Smooth muscle cell (in vitro differentiated cells): ENCODE results near the gene SLC12A3. TPM values are rescaled to one million over a fixed set of nuclear protein-coding genes. Genes with fewer than 3 reads are reported as not detected.

Experiments
- DNase-seq: peaks from one replicate; lab custom pipeline; 2025; ENCODE audit not compliant: unreplicated experiment; lab: John Stamatoyannopoulos, UW
- H2AFZ ChIP-seq: fragments of 200-600 bp; sonication (generic); 2 replicates; pipeline ENCODE4 v1.6.0; 2016; ENCODE audit warnings: antibody characterized with exemption, low read depth, mild to moderate bottlenecking
- H3F3A ChIP-seq: fragments of 200-600 bp; sonication (generic); 2 replicates; pipeline ENCODE4 v1.6.0; 2017; ENCODE audit warnings: antibody characterized with exemption, low read depth
- H3K27ac ChIP-seq: fragments of 200-600 bp; sonication (generic); 2 replicates; pipeline ENCODE4 v1.5.1; 2016; ENCODE audit warnings: low read depth, mild to moderate bottlenecking
- H3K27me3 ChIP-seq: fragments of 200-600 bp; sonication (generic); 2 replicates; pipeline ENCODE4 v1.6.1; 2016; ENCODE audit warnings: low read depth, mild to moderate bottlenecking
- H3K36me3 ChIP-seq: fragments of 200-600 bp; sonication (generic); 2 replicates; pipeline ENCODE4 v1.5.1; 2016; ENCODE audit warnings: low read depth
- H3K4me1 ChIP-seq: fragments of 200-600 bp; sonication (generic); 2 replicates; pipeline ENCODE4 v1.5.1; 2016; ENCODE audit warnings: low read depth
- H3K4me2 ChIP-seq: fragments of 200-600 bp; sonication (generic); 2 replicates; pipeline ENCODE4 v1.6.0; 2016; ENCODE audit warnings: mild to moderate bottlenecking
- H3K4me3 ChIP-seq: fragments of 200-600 bp; sonication (generic); 2 replicates; pipeline ENCODE4 v1.5.1; 2016; ENCODE audit warnings: mild to moderate bottlenecking
- H3K79me2 ChIP-seq: fragments of 200-600 bp; sonication (generic); 2 replicates; pipeline ENCODE4 v1.6.0; 2016; ENCODE audit warnings: low read depth, mild to moderate bottlenecking
- H3K9ac ChIP-seq: fragments of 200-600 bp; sonication (generic); 2 replicates; pipeline ENCODE4 v1.6.0; 2016; ENCODE audit warnings: low read depth
- H3K9me3 ChIP-seq: fragments of 200-600 bp; sonication (generic); replicated peaks from 2 replicates; pipeline ENCODE4 v1.5.1; 2016; ENCODE audit warnings: low read depth
- H4K20me1 ChIP-seq: fragments of 200-600 bp; sonication (generic); 2 replicates; pipeline ENCODE4 v1.6.0; 2016; ENCODE audit warnings: low read depth
- WGBS: methylation state at CpG from one replicate; pipeline ENCODE4 v1.1.7; 2016; ENCODE audit warnings: low lambda C conversion rate; 5-methylcytosine and 5-hydroxymethylcytosine counted together
- polyA plus RNA-seq: library from polyadenylated mRNA; unstranded; fragments of >200 nt; fragmentation: Nextera tagmentation; extraction: Ambion mirVana; gene quantifications from 2 replicates; pipeline ENCODE4 v1.2.1, GENCODE V29; 2016
- total RNA-seq: library from RNA; depleted of rRNA; stranded (reverse); fragments of >200 nt; gene quantifications from 2 replicates; pipeline ENCODE4 v1.2.3, GENCODE V29; 2014
- TF ChIP-seq, protein P1 (sequence below): fragments of 200-600 bp; sonication (generic); IDR thresholded peaks from 2 replicates; pipeline ENCODE4 v1.5.1; 2017; ENCODE audit warnings: borderline replicate concordance, mild to moderate bottlenecking, antibody characterized with exemption; ENCODE audit not compliant: insufficient read depth, poor library complexity, severe bottlenecking

Gene SLC12A3
- total and polyA plus RNA-seq, 2 experiments from 2014 or later, result not detected

DNA sequence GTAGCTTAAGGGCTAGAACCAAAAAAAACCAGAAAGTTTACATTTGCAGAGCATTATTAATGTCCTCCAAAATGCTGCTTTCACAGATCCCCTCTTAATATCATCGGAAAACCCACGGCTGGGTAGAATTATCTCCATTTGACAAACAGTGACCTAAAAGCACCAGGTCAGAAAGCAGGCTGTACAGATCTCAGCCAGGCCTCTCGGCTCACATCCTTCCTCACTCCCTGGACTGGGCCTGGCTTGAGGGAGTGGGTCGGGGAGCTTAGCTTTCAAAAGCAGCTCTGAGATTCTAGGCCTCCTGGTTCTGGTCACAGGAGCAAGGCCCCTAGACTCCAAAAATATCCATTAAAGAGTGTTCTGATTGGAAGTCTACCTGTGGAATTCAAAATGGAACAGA lies 9.1 kb upstream of the SLC12A3 start:
- Histone ChIP-seq H3K9ac (no peak overlapping the region), H3K27ac (no peak overlapping the region), H3K4me3 (no peak overlapping the region), H3K9me3 (no peaks in the 10 kb centered on the region), H2AFZ (peak overlapping the region; percentile 26), H3K4me1 (no peaks in the 10 kb centered on the region), H3F3A (no peaks in the 10 kb centered on the region), H3K27me3 (no peaks in the 10 kb centered on the region), H3K79me2 (no peaks in the 10 kb centered on the region), H3K36me3 (no peaks in the 10 kb centered on the region), H3K4me2 (no peak overlapping the region), H4K20me1 (no peaks in the 10 kb centered on the region)
- WGBS, result 54% methylated on average over 4 of the region's 4 CpGs
- TF ChIP-seq, protein P1, sequence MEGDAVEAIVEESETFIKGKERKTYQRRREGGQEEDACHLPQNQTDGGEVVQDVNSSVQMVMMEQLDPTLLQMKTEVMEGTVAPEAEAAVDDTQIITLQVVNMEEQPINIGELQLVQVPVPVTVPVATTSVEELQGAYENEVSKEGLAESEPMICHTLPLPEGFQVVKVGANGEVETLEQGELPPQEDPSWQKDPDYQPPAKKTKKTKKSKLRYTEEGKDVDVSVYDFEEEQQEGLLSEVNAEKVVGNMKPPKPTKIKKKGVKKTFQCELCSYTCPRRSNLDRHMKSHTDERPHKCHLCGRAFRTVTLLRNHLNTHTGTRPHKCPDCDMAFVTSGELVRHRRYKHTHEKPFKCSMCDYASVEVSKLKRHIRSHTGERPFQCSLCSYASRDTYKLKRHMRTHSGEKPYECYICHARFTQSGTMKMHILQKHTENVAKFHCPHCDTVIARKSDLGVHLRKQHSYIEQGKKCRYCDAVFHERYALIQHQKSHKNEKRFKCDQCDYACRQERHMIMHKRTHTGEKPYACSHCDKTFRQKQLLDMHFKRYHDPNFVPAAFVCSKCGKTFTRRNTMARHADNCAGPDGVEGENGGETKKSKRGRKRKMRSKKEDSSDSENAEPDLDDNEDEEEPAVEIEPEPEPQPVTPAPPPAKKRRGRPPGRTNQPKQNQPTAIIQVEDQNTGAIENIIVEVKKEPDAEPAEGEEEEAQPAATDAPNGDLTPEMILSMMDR, result no peak
- DNase-seq, result no peak

DNA sequence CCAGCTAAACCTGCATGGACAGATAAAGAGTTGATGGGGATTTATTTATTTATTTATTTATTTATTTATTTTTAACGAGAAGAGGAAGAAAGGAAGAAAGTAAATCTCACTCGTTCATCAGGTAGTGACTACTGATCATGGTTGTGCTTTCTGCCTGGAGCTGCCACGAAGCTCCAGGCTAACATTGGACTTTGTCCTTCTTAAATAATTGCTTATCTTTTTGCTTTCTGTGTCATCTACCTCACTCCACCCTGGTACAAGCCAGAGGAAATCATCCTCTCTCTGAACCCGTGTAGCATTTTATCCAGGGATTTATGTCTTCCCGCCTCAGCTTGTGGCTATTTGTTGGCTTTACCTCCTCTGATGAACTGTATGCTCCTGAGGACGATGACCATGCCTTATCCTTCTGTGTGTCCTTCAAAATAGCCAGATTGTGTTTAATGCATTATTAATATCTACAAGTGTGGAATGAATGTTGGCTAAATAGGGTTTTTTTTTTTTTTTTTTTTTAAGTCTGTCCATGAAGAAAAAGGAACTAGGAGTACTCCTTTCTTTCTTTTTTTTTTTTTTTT lies 8.0 kb upstream of the SLC12A3 start:
- TF ChIP-seq, protein P1, result no peak
- Histone ChIP-seq H2AFZ (no peak overlapping the region), H3K4me2 (no peak overlapping the region), H3K79me2 (no peaks in the 10 kb centered on the region), H4K20me1 (no peaks in the 10 kb centered on the region), H3K27ac (no peak overlapping the region), H3K4me1 (no peaks in the 10 kb centered on the region), H3K27me3 (no peaks in the 10 kb centered on the region), H3K4me3 (no peak overlapping the region), H3F3A (no peaks in the 10 kb centered on the region), H3K9me3 (no peaks in the 10 kb centered on the region), H3K9ac (no peak overlapping the region), H3K36me3 (no peaks in the 10 kb centered on the region)
- DNase-seq, result no peak
- 65% methylated on average over 6 of the region's 6 CpGs for WGBS

DNA sequence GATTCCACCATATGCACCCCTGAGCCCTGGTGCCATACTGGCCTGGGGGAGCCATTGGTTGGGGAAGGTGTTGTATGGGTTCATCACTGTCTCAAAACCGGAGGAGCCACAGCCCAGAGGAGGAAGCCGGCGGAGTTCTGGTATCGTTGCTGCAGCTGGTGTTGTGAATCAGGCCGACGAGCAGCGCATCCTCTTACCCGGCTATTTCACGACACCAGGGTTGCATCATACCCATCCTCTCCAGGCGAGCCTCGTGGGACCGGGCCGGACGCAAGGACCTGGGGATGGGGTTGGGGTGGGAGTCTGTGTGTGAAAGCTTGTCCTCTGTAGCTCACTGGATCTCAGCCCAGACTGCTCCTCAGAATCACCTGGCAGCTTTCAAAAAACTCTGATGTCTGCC lies 6.6 kb upstream of the SLC12A3 start:
- Histone ChIP-seq H3K4me2 (no peak overlapping the region), H3F3A (no peaks in the 10 kb centered on the region), H4K20me1 (no peaks in the 10 kb centered on the region), H3K27me3 (no peaks in the 10 kb centered on the region), H3K4me3 (no peak overlapping the region), H3K4me1 (no peaks in the 10 kb centered on the region), H3K79me2 (no peaks in the 10 kb centered on the region), H3K27ac (no peak overlapping the region), H3K36me3 (no peaks in the 10 kb centered on the region), H2AFZ (no peak overlapping the region), H3K9ac (no peak overlapping the region), H3K9me3 (no peaks in the 10 kb centered on the region)
- no peak for DNase-seq
- WGBS, result 97% methylated on average over 7 of the region's 14 CpGs
- TF ChIP-seq, protein P1, result no peak

DNA sequence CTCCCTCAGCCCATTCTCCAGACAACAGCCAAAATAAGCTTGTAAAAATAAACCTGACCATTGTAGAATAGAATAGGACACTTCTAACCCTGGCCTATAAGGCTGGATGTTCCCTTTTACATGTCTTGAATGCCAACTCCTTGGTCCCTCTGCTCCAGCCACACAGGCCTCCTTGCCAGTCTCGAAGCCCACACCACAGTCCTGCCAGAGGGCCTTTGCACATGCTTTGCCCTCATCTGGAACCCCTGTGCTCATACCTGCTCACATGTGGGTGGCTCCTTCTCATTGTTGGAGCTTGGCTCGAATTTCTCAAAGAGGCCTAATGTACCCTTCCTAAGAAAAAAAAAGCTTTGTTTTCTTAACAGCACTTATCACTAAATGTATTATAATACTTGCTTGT lies 5.4 kb upstream of the SLC12A3 start:
- TF ChIP-seq, protein P1, result no peak
- Histone ChIP-seq H2AFZ (no peak overlapping the region), H3K4me2 (no peak overlapping the region), H4K20me1 (no peaks in the 10 kb centered on the region), H3F3A (no peaks in the 10 kb centered on the region), H3K79me2 (no peaks in the 10 kb centered on the region), H3K36me3 (no peaks in the 10 kb centered on the region), H3K4me1 (no peaks in the 10 kb centered on the region), H3K9me3 (no peaks in the 10 kb centered on the region), H3K9ac (no peak overlapping the region), H3K4me3 (no peak overlapping the region), H3K27me3 (no peaks in the 10 kb centered on the region), H3K27ac (no peak overlapping the region)
- 96% methylated on average over 2 of the region's 2 CpGs for WGBS
- no peak for DNase-seq
